ENCODE data around the gene OR2AG2. TPM values are rescaled to one million over a fixed set of nuclear protein-coding genes. Genes with fewer than 3 reads are reported as not detected.

Gene OR2AG2
- total and polyA plus RNA-seq, 2 donors (not counting 1 experiment from before 2014, with no cell fraction given): 0.27 TPM; not detected in 1

- intact Hi-C loops (cut with micrococcal nuclease): loop anchor here (1.0 to 10.0 kb wide), 7 partner anchors 11 to 380 kb away; partner anchors contain the start of genes OR2D3 and ZNF215
- CTCF ChIA-PET: interaction anchor here (0.6 to 16.0 kb wide), 25 partner anchors 9 to 1874 kb away, joined by 3 to 760 read pairs (median 4); partner anchors contain the start of genes MRPL17 and OR2AG2
These were observed 14.3 kb downstream of the OR2AG2 start for GRCh38 chr11:6757373-6757967.

More at GRCh38 chr11:6757373-6757967, 14.3 kb downstream of the OR2AG2 start:
- Histone ChIP-seq H2AFZ (ENCODE audit: insufficient read depth, low read depth, low read length, poor library complexity, severe bottlenecking) (no peak overlapping the region), H3K9ac (ENCODE audit: low read length) (no peak overlapping the region), H3K9me3 (ENCODE audit: control extremely low read depth in 1 of 3, control insufficient read depth in 2 of 3, insufficient read depth in 1 of 3, low read length in 2 of 3) (no peaks in the 10 kb centered on the region), H3K4me3 (ENCODE audit: control extremely low read depth in 1 of 5, extremely low read depth in 1 of 5, insufficient read depth in 1 of 5, low read depth in 2 of 5, low read length in 4 of 5) (no peak overlapping the region), H3K36me3 (replicated peaks in 1 of 2; ENCODE audit: control extremely low read depth in 1 of 2, control insufficient read depth in 1 of 2, extremely low read depth in 1 of 2, insufficient read depth in 2 of 2, low read length in 1 of 2) (no peaks in the 10 kb centered on the region), H3K4me2 (replicated peaks; ENCODE audit: low read depth, low read length, poor library complexity, severe bottlenecking) (no peak overlapping the region), H3K79me2 (ENCODE audit: control insufficient read depth, insufficient read depth, low read length) (peaks cover 8% of the 10 kb centered on the region), H3K4me1 (ENCODE audit: control insufficient read depth in 2 of 2, insufficient read depth in 2 of 2, low read length in 2 of 2) (no peaks in the 10 kb centered on the region), H4K20me1 (ENCODE audit: control insufficient read depth, insufficient read depth, low read length, poor library complexity, severe bottlenecking) (no peaks in the 10 kb centered on the region), H3K27me3 (replicated peaks in 1 of 4; ENCODE audit: control extremely low read depth in 1 of 4, control insufficient read depth in 3 of 4, insufficient read depth in 4 of 4, low read length in 3 of 4) (peaks cover 0 to 5% (median 0%) of the 10 kb centered on the region in 4 experiments), H3K27ac (ENCODE audit: low read length in 2 of 2) (no peak overlapping the region)
- Mint-ChIP-seq H3K9me3 (ENCODE audit: insufficient read depth) (no peaks in the 10 kb centered on the region), H3K27ac (no peak overlapping the region), H3K27me3 (peaks cover 9% of the 10 kb centered on the region), H3K4me3 (no peak overlapping the region), H3K4me1 (peaks cover 2% of the 10 kb centered on the region)
- TF ChIP-seq CTCF (IDR thresholded peaks at IDR 0.05) (peak; percentile 77), EZH2 (IDR thresholded peaks at IDR 0.05; ENCODE audit: borderline replicate concordance, insufficient read depth, low read depth, low read length, poor library complexity, severe bottlenecking) (no peak)
- POLR2A ChIA-PET: interaction anchor here (0.9 kb wide), 1 partner anchor 20 kb away, joined by 3 read pairs; no protein-coding TSS in a partner anchor
- WGBS (ENCODE audit: insufficient coverage): 50% methylated on average over 2 of the region's 2 CpGs
- ATAC-seq (ENCODE audit: low read depth): peak; percentile 67
- peak; percentile 75 for DNase-seq
